Measurements from ENCODE around the gene TSN. TPM values are rescaled to one million over a fixed set of nuclear protein-coding genes. Genes with fewer than 3 reads are reported as not detected.

The TSN gene
- total RNA-seq, 2 donors from 2014 or later = 33.5 to 34.3 TPM

DNA sequence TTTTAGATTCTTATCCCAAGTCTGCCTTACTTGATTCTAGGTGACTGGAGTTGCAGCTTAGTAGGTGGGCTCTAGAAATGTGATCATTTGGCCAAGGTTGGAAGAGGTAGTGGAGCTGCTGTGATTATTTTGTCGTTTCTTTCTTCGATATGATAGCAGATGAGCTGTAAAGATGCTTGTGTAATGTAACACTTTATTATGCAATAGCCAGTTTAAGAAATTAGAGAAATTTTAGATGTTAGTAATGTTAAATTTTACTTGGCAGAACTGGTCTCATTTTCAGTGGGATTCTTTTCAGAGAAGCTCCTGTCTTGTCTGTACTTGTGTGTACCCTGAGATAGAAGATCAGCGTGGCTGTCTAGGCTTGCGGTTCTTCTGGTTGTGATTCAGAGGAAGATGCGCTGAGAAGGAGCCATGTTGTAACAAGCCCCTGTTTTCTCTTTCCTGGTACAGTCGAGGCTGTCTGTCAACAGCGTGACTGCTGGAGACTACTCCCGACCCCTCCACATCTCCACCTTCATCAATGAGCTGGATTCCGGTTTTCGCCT lies 9.3 kb downstream of the TSN start:
- H3K4me1 ChIP-seq (ENCODE audit: control insufficient read depth in 1 of 2, low read depth in 2 of 2) = no peaks in the 10 kb centered on the region
- H3K9me3 ChIP-seq = no peaks in the 10 kb centered on the region
- TF ChIP-seq CTCF (IDR thresholded peaks at IDR 0.05) = no peak
- no peak overlapping the region for H3K27ac ChIP-seq
- no peak overlapping the region for H3K4me3 ChIP-seq
- ATAC-seq (ENCODE audit: insufficient number of reproducible peaks, low FRiP score, low read depth) (no peak), DNase-seq (ENCODE audit: low spot score) (no peak)
- no peaks in the 10 kb centered on the region for H3K27me3 ChIP-seq (replicated peaks; ENCODE audit: insufficient read depth)
- peaks cover 47% of the 10 kb centered on the region for H3K36me3 ChIP-seq

DNA sequence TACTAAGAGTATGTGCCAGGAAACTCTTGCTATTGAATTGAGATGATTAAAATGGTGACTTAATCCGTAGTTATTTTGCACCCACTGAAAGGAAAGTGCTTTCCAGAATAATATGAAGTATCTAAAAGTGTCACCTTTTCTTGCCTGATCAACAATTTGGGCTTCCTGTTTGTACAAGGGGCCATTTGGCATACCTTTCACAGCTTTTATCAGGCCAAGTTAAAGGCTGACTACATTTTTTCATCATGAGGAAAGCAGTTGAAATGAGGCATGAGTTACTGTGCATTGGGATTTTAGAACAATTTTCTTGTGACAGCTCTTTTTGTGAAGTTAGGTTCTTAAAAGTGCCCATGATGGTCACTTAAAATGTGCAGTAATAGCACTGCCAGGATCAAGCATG lies 11.2 kb downstream of the TSN start:
- H3K9me3 ChIP-seq = no peaks in the 10 kb centered on the region
- no peak overlapping the region for H3K27ac ChIP-seq
- DNase-seq (ENCODE audit: low spot score) (no peak), ATAC-seq (ENCODE audit: insufficient number of reproducible peaks, low FRiP score, low read depth) (no peak)
- peaks cover 37% of the 10 kb centered on the region for H3K36me3 ChIP-seq
- no peak overlapping the region for H3K4me3 ChIP-seq
- H3K27me3 ChIP-seq (replicated peaks; ENCODE audit: insufficient read depth) = no peaks in the 10 kb centered on the region
- no peaks in the 10 kb centered on the region for H3K4me1 ChIP-seq (ENCODE audit: control insufficient read depth in 1 of 2, low read depth in 2 of 2)
- TF ChIP-seq CTCF (IDR thresholded peaks at IDR 0.05) = no peak

- Histone ChIP-seq H3K27me3 (replicated peaks; ENCODE audit: insufficient read depth) (no peaks in the 10 kb centered on the region), H3K27ac (no peak overlapping the region), H3K9me3 (no peaks in the 10 kb centered on the region), H3K4me1 (ENCODE audit: control insufficient read depth in 1 of 2, low read depth in 2 of 2) (no peaks in the 10 kb centered on the region), H3K36me3 (peaks cover 29% of the 10 kb centered on the region), H3K4me3 (no peak overlapping the region)
- DNase-seq (ENCODE audit: low spot score) (no peak), ATAC-seq (ENCODE audit: insufficient number of reproducible peaks, low FRiP score, low read depth) (no peak)
- TF ChIP-seq CTCF (IDR thresholded peaks at IDR 0.05) = no peak
Observed at GRCh38 chr2:121768143-121768755, 12.8 kb downstream of the TSN start.

GRCh38 chr2:121771976-121772742 lies 16.7 kb downstream of the TSN start:
- no peak overlapping the region for H3K27ac ChIP-seq
- no peak for TF ChIP-seq CTCF (IDR thresholded peaks at IDR 0.05)
- no peak for ATAC-seq (ENCODE audit: insufficient number of reproducible peaks, low FRiP score, low read depth)

GRCh38 chr2:121774235-121774634 lies 18.8 kb downstream of the TSN start:
- Histone ChIP-seq H3K9me3 (no peaks in the 10 kb centered on the region), H3K36me3 (no peaks in the 10 kb centered on the region), H3K27ac (no peak overlapping the region), H3K4me1 (ENCODE audit: control insufficient read depth in 1 of 2, low read depth in 2 of 2) (no peaks in the 10 kb centered on the region), H3K4me3 (no peak overlapping the region), H3K27me3 (replicated peaks; ENCODE audit: insufficient read depth) (no peaks in the 10 kb centered on the region)
- ATAC-seq (ENCODE audit: insufficient number of reproducible peaks, low FRiP score, low read depth) = no peak
- no peak for DNase-seq (ENCODE audit: low spot score)
- no peak for TF ChIP-seq CTCF (IDR thresholded peaks at IDR 0.05)

More at GRCh38 chr2:121771976-121772742, 16.7 kb downstream of the TSN start:
- Histone ChIP-seq H3K36me3 (no peaks in the 10 kb centered on the region), H3K4me3 (no peak overlapping the region), H3K27me3 (replicated peaks; ENCODE audit: insufficient read depth) (no peaks in the 10 kb centered on the region), H3K4me1 (ENCODE audit: control insufficient read depth in 1 of 2, low read depth in 2 of 2) (no peaks in the 10 kb centered on the region), H3K9me3 (no peaks in the 10 kb centered on the region)
- DNase-seq (ENCODE audit: low spot score) = no peak

Measured in thoracic aorta (tissue), 2 donors.